GM12873 (cell line): ENCODE measurements around the gene BRICD5.

Source experiments
- TF ChIP-seq, protein P1 (sequence below): IDR thresholded peaks from 2 replicates; pipeline ENCODE4 v1.5.1; 2012; ENCODE audit warnings: low read depth, mild to moderate bottlenecking, moderate library complexity, low read length, control low read depth; ENCODE audit not compliant: insufficient read depth; ENCODE audit errors: missing control alignments

The BRICD5 gene

DNA sequence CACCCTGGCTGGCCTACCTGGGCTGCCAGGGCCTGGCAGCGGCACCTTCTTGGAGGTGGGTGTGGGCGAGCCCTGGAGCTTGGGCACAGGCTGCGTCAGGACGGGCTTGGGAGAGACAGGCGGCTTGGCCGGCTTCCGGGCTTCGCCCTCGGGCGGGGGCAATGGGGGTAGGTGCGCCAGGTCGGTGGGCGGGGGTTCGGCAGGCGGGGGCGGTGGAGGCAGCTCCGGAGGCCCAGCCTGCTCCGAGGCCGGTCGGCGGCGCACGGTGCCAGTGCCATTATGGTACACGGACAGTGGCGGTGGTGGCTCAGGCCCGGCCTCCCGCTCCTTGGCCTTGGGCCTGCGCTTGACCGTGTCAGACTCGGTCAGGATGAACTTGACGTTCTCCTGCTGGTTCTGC lies 31.1 kb downstream of the BRICD5 start:
- TF ChIP-seq, protein P1, sequence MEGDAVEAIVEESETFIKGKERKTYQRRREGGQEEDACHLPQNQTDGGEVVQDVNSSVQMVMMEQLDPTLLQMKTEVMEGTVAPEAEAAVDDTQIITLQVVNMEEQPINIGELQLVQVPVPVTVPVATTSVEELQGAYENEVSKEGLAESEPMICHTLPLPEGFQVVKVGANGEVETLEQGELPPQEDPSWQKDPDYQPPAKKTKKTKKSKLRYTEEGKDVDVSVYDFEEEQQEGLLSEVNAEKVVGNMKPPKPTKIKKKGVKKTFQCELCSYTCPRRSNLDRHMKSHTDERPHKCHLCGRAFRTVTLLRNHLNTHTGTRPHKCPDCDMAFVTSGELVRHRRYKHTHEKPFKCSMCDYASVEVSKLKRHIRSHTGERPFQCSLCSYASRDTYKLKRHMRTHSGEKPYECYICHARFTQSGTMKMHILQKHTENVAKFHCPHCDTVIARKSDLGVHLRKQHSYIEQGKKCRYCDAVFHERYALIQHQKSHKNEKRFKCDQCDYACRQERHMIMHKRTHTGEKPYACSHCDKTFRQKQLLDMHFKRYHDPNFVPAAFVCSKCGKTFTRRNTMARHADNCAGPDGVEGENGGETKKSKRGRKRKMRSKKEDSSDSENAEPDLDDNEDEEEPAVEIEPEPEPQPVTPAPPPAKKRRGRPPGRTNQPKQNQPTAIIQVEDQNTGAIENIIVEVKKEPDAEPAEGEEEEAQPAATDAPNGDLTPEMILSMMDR = no peak

DNA sequence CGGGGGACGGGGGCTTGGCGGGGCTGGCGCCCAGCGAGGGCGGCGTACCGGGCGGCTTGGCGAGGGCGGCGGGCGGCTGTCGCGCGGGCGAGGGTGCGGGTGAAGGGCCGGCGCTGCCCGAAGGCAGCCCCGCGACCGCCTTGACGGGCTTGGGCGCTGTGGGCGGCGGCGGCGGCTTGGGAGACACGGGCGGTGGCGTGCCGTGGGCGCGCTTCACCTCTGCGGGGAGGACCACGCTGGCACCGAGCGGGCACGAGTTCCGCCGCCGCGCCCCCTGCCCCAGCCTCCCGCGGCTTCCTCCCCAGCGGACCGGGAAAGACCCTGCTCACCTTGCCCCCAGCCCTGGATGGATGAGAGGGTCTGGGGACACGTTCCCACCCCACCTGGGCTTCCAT lies 31.6 kb downstream of the BRICD5 start:
- TF ChIP-seq, protein P1 = no peak

DNA sequence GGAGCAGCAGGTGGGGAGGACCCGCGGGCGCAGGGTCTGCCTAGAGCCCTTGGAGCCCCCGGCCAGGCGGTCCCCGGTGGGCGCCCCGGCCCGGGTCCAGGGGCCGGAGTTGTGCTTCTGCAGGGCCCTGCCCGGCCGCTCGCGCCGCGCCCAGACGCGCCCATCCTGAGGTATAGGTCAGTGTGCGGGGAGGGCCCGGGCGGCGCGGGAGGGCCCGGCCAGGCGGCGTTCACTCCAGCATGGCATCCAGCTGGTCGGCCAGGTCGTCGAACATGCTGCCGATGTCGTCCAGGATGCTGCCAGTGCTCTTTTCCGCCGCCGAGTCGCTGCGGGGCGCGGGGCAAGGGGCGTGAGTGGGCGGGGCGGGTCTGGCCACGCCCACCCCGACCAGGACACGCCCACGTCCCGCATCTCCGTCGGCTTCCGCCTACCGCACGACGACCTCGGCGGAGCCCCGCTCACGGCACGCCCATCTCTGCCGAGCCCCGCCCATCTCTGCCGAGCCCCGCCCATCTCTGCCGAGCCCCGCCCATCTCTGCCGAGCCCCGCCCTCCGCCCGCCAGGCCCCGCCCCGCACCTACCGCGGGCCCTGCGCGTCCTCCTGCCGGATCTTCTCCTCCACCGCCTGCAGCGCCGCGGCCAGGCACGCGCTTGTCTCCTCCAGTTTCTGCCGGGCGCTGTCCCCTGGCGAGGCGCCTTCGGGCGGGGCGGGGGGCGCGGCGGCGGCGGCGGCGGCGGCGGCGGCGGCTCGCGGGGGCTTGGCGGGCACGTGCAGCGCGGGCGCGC lies 32.1 kb downstream of the BRICD5 start:
- TF ChIP-seq, protein P1 = no peak

DNA sequence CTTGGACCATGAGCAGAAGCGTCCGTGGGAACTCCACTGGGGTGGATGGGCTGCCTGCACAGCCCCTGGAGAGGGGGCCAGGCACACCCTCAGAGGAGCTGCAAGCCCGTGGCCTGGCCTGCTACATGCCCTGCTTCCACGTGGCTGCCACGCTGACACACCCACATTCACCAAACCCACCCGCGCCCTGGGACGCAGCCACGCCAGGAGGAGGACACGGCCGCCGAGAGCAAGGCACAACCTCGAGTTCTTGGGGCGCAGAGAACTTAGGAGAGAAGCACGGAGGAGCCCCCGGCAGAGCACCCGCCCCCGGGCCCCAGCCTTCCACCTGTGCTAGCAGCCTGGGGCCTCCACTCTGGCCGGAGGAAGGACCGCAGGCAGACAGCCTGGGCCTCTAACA lies 33.1 kb downstream of the BRICD5 start:
- TF ChIP-seq, protein P1 = no peak

DNA sequence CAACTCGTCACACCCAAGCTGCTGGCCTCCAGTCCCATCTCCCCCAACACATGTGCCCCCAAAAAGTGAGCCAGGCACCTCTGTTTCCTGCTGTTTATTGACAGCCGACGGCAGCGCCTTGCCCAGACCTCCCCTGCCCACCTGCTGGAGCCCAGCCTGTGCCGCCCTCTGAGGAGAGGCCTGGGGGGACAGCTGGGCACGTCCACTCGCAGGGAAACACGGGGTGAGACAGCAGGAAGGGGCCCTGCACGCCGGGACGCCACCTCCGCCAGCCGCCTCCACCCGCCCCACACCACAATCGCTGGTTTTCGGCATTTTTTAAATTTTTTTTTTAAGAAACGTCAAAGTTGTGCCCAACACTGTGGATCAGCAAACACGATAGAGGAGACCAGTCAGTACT lies 33.6 kb downstream of the BRICD5 start:
- TF ChIP-seq, protein P1 = no peak

DNA sequence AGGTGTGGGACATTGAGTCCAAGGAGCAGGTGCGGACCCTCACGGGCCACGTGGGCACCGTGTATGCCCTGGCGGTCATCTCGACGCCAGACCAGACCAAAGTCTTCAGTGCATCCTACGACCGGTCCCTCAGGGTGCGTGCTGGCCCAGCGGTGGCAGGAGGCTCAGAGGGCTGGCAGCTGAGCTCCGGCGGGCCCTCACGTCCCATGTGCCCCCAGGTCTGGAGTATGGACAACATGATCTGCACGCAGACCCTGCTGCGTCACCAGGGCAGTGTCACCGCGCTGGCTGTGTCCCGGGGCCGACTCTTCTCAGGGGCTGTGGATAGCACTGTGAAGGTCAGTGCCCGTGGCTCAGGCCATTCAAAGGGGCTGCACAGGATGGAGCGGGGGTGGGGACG lies 34.6 kb downstream of the BRICD5 start:
- TF ChIP-seq, protein P1 = no peak

DNA sequence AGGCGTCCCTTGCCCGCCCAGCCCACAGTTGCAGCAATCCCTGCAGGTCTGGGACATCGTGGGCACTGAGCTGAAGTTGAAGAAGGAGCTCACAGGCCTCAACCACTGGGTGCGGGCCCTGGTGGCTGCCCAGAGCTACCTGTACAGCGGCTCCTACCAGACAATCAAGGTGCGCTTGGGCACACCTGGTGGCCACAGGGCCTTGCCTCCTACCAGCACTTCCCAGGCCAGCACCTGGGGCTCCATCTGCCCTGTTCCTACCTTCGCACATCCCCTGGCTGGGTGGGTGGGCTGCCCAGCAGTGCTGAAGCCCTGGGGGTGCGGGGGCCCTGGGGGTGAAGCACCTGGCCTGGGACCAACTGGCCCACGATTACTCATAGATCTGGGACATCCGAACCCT lies 35.2 kb downstream of the BRICD5 start:
- TF ChIP-seq, protein P1 = no peak
